GM12878 (cell line): ENCODE results near the gene INPP1.
A peak's percentile ranks its signal among the peaks of the same experiment; 100 is the strongest.

ENCODE experiments used
- FOXK2 ChIP-seq: fragments of 450-650 bp; IDR thresholded peaks from 2 replicates; pipeline ENCODE4 v1.6.1; 2017; ENCODE audit warnings: mild to moderate bottlenecking, moderate library complexity
- HDAC2 ChIP-seq: fragments of 200-600 bp; sonication (generic); IDR thresholded peaks from 2 replicates; pipeline ENCODE4 v1.6.1; 2017
- RAD51 ChIP-seq: fragments of 450-650 bp; IDR thresholded peaks from 2 replicates; pipeline ENCODE4 v1.6.1; 2016; ENCODE audit warnings: moderate library complexity, mild to moderate bottlenecking, inconsistent platforms
- TF ChIP-seq, protein P1 (sequence below), 3 experiments: IDR thresholded peaks in 2 of 3; conservative IDR thresholded peaks in 1 of 3; 2 replicates each; pipeline ENCODE4 v1.5.1; 2011; ENCODE audit warnings: low read depth in 3 of 3, low read length in 3 of 3, mild to moderate bottlenecking in 3 of 3, control low read depth in 2 of 3, moderate library complexity in 2 of 3, inconsistent platforms in 1 of 3, mixed read lengths in 1 of 3; ENCODE audit not compliant: control insufficient read depth in 2 of 3, insufficient read depth in 1 of 3; ENCODE audit errors: extremely low read depth in 1 of 3
- TF ChIP-seq, protein P2 (sequence below): fragments of 450-650 bp; IDR thresholded peaks from 2 replicates; pipeline ENCODE4 v1.6.1; 2017; ENCODE audit warnings: mild to moderate bottlenecking, moderate library complexity
- TF ChIP-seq, protein P3 (sequence below): IDR thresholded peaks from 2 replicates; pipeline ENCODE4 v1.6.1; 2012; ENCODE audit warnings: mild to moderate bottlenecking, low read depth, low read length

DNA sequence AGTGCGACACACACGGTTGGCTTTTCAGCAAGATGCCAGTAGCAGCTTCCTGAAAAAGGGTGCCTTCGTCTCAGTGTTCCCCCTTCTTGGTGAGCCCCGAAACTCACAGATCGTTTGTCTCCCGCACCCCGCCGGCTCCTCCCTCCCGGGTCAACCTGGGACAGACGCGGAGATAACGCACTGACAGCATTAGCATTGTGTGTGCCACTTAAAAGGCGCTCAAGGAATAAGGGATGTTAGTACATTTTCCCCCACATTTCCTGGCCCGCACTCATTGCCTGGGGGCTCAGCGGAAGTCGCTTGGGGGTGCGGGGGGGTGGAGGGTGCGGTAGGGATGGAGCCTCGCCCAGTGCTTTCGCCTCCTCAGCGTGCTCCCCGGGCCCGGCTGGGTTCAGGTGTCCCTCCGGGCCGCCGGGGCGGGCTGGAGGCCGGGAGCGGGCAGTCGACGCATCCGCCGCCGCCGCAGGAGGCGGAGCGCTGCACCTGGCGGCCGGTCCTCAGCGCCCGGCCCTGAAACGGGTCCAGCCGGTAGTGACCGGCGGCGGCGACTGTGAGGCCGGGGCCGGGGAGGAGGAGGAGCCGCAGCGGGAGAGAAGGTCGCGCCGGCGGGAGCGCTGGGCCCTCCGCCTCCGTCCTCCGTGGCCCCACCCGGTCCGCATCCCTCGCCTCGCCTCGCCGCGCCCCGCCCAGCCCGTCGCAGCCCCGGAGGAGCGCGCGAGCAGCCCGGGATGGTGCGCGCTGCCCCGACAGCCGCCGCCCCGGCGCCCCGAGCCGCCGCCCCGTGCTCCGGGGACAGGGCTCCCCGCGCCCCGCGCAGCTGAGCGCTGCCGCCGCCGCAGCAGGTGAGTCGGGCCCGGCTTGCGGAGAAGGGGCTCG, 64.5 kb downstream of the INPP1 start, which contains the start of gene MFSD6:
- TF ChIP-seq HDAC2 (no peak), RAD51 (no peak), FOXK2 (no peak)
- TF ChIP-seq, protein P1, sequence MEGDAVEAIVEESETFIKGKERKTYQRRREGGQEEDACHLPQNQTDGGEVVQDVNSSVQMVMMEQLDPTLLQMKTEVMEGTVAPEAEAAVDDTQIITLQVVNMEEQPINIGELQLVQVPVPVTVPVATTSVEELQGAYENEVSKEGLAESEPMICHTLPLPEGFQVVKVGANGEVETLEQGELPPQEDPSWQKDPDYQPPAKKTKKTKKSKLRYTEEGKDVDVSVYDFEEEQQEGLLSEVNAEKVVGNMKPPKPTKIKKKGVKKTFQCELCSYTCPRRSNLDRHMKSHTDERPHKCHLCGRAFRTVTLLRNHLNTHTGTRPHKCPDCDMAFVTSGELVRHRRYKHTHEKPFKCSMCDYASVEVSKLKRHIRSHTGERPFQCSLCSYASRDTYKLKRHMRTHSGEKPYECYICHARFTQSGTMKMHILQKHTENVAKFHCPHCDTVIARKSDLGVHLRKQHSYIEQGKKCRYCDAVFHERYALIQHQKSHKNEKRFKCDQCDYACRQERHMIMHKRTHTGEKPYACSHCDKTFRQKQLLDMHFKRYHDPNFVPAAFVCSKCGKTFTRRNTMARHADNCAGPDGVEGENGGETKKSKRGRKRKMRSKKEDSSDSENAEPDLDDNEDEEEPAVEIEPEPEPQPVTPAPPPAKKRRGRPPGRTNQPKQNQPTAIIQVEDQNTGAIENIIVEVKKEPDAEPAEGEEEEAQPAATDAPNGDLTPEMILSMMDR (IDR thresholded peaks at IDR 0.05 in 2 of 3, conservative IDR thresholded peaks at IDR 0.05 in 1 of 3; ENCODE audit: control insufficient read depth in 2 of 3, extremely low read depth in 1 of 3, insufficient read depth in 1 of 3, low read depth in 3 of 3, low read length in 3 of 3): 0 out of 6 replicates have a peak, but pooled peaks of 1 of the 3 experiments have one; percentile 1
- TF ChIP-seq, protein P2, sequence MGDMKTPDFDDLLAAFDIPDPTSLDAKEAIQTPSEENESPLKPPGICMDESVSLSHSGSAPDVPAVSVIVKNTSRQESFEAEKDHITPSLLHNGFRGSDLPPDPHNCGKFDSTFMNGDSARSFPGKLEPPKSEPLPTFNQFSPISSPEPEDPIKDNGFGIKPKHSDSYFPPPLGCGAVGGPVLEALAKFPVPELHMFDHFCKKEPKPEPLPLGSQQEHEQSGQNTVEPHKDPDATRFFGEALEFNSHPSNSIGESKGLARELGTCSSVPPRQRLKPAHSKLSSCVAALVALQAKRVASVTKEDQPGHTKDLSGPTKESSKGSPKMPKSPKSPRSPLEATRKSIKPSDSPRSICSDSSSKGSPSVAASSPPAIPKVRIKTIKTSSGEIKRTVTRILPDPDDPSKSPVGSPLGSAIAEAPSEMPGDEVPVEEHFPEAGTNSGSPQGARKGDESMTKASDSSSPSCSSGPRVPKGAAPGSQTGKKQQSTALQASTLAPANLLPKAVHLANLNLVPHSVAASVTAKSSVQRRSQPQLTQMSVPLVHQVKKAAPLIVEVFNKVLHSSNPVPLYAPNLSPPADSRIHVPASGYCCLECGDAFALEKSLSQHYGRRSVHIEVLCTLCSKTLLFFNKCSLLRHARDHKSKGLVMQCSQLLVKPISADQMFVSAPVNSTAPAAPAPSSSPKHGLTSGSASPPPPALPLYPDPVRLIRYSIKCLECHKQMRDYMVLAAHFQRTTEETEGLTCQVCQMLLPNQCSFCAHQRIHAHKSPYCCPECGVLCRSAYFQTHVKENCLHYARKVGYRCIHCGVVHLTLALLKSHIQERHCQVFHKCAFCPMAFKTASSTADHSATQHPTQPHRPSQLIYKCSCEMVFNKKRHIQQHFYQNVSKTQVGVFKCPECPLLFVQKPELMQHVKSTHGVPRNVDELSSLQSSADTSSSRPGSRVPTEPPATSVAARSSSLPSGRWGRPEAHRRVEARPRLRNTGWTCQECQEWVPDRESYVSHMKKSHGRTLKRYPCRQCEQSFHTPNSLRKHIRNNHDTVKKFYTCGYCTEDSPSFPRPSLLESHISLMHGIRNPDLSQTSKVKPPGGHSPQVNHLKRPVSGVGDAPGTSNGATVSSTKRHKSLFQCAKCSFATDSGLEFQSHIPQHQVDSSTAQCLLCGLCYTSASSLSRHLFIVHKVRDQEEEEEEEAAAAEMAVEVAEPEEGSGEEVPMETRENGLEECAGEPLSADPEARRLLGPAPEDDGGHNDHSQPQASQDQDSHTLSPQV: no peak
- TF ChIP-seq, protein P3, sequence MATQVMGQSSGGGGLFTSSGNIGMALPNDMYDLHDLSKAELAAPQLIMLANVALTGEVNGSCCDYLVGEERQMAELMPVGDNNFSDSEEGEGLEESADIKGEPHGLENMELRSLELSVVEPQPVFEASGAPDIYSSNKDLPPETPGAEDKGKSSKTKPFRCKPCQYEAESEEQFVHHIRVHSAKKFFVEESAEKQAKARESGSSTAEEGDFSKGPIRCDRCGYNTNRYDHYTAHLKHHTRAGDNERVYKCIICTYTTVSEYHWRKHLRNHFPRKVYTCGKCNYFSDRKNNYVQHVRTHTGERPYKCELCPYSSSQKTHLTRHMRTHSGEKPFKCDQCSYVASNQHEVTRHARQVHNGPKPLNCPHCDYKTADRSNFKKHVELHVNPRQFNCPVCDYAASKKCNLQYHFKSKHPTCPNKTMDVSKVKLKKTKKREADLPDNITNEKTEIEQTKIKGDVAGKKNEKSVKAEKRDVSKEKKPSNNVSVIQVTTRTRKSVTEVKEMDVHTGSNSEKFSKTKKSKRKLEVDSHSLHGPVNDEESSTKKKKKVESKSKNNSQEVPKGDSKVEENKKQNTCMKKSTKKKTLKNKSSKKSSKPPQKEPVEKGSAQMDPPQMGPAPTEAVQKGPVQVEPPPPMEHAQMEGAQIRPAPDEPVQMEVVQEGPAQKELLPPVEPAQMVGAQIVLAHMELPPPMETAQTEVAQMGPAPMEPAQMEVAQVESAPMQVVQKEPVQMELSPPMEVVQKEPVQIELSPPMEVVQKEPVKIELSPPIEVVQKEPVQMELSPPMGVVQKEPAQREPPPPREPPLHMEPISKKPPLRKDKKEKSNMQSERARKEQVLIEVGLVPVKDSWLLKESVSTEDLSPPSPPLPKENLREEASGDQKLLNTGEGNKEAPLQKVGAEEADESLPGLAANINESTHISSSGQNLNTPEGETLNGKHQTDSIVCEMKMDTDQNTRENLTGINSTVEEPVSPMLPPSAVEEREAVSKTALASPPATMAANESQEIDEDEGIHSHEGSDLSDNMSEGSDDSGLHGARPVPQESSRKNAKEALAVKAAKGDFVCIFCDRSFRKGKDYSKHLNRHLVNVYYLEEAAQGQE: no peak
